ENCODE data around the gene FGD1.

GRCh38 chrX:54530357-54530900 lies 34.4 kb upstream of the FGD1 start:
- no peak for TF ChIP-seq CTCF (conservative IDR thresholded peaks at IDR 0.05; ENCODE audit: low read depth, low read length)
- TF ChIP-seq EZH2phosphoT487 (IDR thresholded peaks at IDR 0.05; ENCODE audit: borderline replicate concordance, low read length): no peak
- no peak for TF ChIP-seq EZH2 (IDR thresholded peaks at IDR 0.05; ENCODE audit: low read length, unreplicated experiment)

Measured in PC-3 (cell line).